Activated naive CD4-positive, alpha-beta T cell treated with anti-CD3 and anti-CD28 coated beads, Interleukin-2, amount 50 U/mL, for 72 hours (primary cell): ENCODE results near the gene IL1B. TPM values are rescaled to one million over a fixed set of nuclear protein-coding genes. Genes with fewer than 3 reads are reported as not detected.

Experiments
- ATAC-seq, 2 donors: fragments of 150-1000 bp; cut with Tn5 transposase; 2 replicates each; pipeline ENCODE4 v1.10.0; 2021; ENCODE audit warnings: mild to moderate bottlenecking in 2 of 2, moderate library complexity in 2 of 2
- DNase-seq, 2 donors: peaks; one replicate each; pipeline ENCODE4 v3.0.0; 2021 to 2022; ENCODE audit warnings: low spot score in 2 of 2
- H3K27ac Mint-ChIP-seq, 2 donors: one replicate each; pipeline ENCODE4 v1.8.0; 2022; ENCODE audit warnings: mild to moderate bottlenecking in 2 of 2, mixed read lengths in 2 of 2
- H3K36me3 Mint-ChIP-seq, 2 donors: one replicate each; pipeline ENCODE4 v1.8.0; 2022; ENCODE audit warnings: mixed read lengths in 2 of 2
- H3K9me3 Mint-ChIP-seq, 2 donors: one replicate each; pipeline ENCODE4 v1.8.0; 2022; ENCODE audit warnings: mixed read lengths in 2 of 2
- total RNA-seq, 2 donors: library from RNA; stranded (reverse); gene quantifications; one replicate each; pipeline ENCODE4 v1.2.3, GENCODE V29; 2022

IL1B gene
- total RNA-seq, 2 donors from 2014 or later: 0.25 TPM; not detected in 1

DNA sequence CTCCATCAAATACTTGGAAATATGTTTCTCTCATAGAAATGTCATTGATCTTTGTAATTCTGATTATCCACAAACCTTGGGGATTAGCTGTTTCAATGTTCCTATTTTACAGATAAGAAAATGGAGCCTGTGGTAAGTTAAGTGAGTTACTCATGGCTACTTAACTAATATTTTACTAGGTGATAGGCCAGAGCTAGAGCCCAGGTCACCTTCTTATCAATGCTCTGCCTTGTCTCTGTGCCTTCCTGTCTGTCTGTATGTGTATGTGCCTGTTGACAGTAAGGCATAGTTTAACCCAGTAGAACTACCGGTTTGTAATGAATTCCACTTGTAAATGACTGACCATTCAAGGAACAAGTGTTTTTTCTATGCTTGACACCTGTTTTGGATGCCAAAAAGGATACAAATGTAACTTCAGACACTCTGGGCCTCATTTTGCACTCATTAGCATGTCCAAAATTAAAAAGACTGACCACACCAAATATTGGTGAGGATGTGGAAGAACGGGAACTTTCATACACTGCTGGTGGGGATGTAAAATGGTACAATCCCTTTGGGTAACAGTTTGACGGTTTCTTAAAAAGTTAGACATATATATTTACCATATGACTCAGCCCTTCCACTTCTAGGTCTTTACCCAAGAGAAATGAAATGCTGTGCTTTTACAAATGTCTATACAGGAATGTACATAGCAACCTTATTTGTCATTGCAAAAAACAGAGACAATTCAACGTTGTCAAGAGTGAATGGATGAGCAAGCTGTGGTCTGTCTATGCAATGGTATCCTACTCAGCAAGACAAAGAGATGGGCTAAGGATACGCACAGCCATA, 32.7 kb downstream of the IL1B start:
- Mint-ChIP-seq H3K9me3 (peaks cover 13 to 18% of the 10 kb centered on the region in 2 donors), H3K36me3 (peaks cover 5 to 7% of the 10 kb centered on the region in 2 donors), H3K27ac (peak overlapping the region; percentile 78 to 89)
- ATAC-seq (peak; percentile 84 to 94), DNase-seq (no peak)

DNA sequence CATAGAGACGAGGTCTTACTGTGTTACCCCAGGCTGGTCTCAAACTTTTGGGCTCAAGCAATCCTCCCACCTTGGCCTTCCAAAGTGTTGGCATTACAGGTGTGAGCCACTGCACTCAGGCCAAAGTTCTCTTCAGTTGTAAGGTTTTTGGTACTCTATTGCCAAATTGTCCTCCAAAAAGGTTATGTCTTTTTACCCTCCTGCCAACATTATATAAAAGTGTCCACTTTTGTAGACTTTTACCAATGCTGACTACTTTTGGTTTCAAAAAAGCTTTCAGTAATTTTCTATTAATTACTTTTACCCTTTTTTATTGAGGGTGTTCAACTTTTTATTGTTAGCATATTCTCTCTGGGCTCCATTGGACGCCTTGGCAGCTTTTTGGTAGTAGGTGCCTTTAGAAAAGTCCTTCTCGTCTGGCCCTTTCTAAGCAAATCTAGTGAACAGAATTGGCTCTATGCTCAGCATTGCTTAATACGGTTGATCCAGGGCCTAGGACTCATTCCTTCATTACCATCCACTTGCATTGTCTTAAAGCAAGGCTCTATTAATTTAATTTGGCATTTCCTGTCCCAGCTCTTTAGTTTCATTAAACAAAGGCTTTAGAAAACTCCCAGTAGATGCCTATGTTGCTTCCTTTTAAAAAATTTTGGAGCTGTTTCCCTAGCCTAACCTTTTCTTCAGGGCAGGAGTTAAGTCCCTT, 35.5 kb downstream of the IL1B start:
- no peaks in the 10 kb centered on the region for H3K9me3 Mint-ChIP-seq
- H3K27ac Mint-ChIP-seq: no peak overlapping the region
- DNase-seq: no peak

DNA sequence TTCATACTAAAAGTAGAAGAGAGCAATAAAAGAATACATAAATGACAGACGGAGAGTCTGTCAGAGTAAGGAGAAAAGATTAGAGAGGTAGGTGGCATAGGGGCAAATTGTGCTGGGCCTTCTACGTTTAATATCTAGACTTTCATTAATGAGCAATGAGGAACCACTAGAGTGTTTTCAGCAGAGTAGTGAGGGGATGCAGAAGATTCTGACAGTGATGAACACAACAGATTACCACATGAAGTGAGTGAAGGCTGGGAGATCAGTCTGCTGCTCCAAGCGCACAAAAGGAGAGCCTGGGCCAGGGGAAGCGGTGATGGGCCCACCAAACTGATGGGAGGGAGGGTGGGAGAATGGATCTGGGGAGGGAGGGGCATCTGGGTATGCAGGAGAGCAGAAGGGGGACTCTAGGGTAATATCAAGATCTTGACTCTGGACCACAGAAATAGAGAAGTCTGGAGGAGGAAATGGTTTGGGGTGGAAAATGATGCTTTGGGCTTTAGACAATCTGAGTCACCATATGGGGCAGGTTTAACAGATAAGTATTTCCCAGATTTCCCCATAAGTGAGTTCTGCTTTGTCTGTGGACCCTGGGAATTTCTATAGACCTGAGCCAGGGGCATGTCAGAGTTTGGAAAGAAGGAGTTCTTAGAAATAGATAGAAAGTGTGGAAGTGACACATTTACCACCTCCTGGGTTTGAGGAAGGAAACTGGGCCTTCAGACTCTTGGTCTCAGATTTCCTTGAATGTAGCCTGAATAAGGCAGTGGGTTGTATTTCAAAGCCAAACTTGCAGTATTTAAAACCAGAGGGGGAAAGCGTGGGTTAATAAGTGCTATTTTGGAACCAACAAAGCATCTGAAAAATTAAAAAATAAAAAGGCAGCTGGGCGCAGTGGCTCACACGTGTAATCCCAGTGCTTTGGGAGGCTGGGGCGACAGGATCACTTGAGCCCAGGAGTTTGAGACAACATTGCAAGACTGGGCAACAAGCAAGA, 37.3 kb downstream of the IL1B start:
- Mint-ChIP-seq H3K9me3 (no peaks in the 10 kb centered on the region), H3K36me3 (no peaks in the 10 kb centered on the region), H3K27ac (peak overlapping the region in 1 of 2 donors; percentile 14)
- ATAC-seq (peak in 1 of 2 donors; percentile 55), DNase-seq (no peak)

More for the DNA sequence above, 35.5 kb downstream of the IL1B start:
- ATAC-seq: no peak
- no peaks in the 10 kb centered on the region for H3K36me3 Mint-ChIP-seq

DNA sequence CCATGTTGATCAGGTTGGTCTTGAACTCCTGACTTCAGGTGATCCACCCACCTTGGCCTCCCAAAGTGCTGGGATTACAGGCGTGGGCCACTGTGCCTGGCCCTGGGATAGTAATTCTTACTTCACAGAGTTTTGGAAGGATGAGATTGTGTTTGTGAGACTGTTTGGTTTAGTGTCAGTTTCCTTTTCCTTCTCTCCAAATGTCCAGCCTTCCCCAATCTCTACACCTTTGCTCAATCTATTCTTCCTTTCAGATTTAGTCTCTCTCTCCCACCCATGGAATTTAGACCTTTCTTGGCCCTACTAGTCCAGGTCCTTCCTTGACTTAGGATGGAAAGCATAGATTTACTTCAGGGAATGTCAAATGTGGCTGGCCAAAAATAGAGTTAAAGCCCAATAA, 40.1 kb downstream of the IL1B start:
- H3K27ac Mint-ChIP-seq: no peak overlapping the region
- ATAC-seq: no peak
- H3K9me3 Mint-ChIP-seq: no peaks in the 10 kb centered on the region
- H3K36me3 Mint-ChIP-seq: no peaks in the 10 kb centered on the region
- DNase-seq: no peak

DNA sequence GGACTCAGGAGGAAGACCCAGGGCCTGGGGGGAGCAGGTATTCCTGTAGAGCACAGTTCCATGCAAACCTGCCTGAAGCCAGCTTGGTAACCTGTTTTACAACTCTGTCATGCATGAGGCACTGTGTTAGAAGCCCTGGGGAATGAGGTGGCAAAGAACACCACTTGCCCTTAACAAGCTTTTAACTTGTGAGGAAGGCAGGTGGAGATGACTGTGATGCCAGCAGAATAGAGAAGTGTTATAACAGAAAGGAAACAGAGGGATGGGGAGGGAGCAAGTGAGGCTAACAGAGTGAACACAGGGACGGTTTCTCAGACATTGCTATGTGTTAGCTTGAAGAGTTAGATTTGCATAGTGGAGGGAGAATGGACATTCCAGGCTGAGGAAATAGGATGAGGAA, 40.8 kb downstream of the IL1B start:
- no peaks in the 10 kb centered on the region for H3K9me3 Mint-ChIP-seq
- no peak overlapping the region for H3K27ac Mint-ChIP-seq
- DNase-seq (no peak), ATAC-seq (no peak)
- H3K36me3 Mint-ChIP-seq: no peaks in the 10 kb centered on the region

DNA sequence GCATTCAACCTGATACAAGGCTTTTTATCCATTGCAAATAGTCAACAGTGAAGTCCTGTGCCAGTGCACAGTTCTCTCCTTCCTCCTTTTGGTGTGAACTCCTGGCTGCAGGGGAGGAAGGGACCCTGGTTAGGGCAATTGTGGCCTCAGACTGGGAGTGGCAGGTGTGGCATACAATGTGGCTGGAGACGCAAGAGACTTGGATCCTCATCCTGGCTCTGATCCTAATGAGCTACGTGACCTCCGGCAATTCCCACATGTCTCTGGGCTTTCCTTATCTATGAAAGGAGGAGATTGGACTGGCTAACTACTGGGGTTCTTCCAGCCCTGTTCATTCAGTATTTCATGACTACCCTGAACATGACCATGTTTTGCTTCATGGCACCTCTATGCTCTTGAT, 41.7 kb downstream of the IL1B start:
- ATAC-seq (no peak), DNase-seq (no peak)
- H3K27ac Mint-ChIP-seq: no peak overlapping the region
- H3K36me3 Mint-ChIP-seq: no peaks in the 10 kb centered on the region
- no peaks in the 10 kb centered on the region for H3K9me3 Mint-ChIP-seq

DNA sequence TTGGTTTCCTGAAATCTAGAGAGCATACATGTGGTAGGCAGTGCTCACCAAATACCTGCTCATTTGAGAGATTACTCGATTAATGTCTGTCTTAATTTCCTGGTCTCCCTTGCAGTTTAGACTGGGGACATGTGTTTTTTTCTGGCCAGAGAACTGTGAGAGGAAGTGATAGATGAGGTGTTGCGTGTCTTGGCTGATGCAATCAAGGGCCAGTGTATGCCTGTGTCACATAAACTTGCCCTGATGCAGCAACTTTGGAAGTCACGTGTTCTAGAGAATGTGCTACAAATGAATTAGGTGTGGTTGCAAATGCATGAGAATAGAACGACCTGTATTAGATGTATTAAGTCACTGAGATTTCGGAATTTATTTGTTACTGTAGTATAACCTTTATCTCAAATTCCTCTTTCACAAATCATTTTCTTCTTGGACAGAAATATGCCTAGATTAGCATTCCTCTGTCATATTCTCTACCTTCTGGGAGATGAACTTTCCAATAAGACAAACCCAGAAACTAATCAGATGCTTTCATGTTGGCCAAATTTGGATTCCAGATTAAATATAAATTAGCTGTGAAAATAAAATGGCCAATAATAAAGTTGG, 42.3 kb downstream of the IL1B start:
- ATAC-seq: peak; percentile 59 to 69
- H3K27ac Mint-ChIP-seq: peak overlapping the region in 1 of 2 donors; percentile 12

DNA sequence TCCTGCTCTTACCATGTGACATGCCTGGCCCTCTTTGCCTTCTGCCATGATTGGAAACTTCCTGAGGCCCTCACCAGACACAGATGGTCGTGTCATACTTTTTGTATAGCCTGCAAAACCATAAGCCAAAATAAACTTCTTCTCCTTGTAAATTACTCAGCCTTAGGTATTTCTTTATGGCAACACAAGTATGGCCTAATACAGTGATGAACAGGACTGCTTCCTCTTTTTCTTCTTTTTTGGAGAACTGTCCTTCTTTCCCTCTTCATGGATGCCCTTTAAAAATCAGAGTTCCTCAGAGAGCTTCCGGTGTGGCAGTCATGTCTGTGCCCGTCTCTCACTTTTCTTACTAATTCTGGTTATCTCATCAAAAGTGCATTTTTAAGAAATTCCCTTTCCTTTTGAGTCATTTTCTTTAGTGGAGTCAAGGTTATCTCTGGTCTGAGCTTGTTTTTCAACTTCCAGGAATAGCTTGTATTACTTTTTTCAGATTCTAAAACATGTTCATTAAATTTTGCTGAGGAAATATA, 43.1 kb downstream of the IL1B start:
- peak overlapping the region in 1 of 2 donors; percentile 12 for H3K27ac Mint-ChIP-seq
- ATAC-seq (peak; percentile 41 to 44), DNase-seq (no peak)
- H3K9me3 Mint-ChIP-seq: no peaks in the 10 kb centered on the region
- no peaks in the 10 kb centered on the region for H3K36me3 Mint-ChIP-seq

More for the DNA sequence above, 42.3 kb downstream of the IL1B start:
- Mint-ChIP-seq H3K36me3 (no peaks in the 10 kb centered on the region), H3K9me3 (no peaks in the 10 kb centered on the region)
- DNase-seq: no peak

DNA sequence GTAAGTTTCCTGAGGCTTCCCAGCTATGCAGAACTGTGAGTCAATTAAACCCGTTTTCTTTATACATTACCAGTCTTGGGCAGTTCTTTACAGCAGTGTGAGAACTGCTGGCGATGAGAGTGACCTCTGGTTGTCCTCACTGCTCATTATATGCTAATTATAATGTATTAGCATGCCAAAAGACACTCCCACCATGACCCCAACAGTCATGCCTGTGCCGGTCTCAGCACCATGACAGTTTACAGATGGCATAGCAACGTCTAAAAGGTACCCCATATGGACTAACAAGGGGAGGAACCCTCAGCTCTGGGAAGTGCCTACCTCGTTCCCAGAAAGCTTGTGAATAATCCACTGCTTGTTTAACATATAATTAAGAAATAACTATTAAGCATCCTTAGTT, 44.2 kb downstream of the IL1B start:
- Mint-ChIP-seq H3K9me3 (no peaks in the 10 kb centered on the region), H3K27ac (peak overlapping the region in 1 of 2 donors; percentile 73), H3K36me3 (no peaks in the 10 kb centered on the region)
- ATAC-seq (no peak), DNase-seq (no peak)

DNA sequence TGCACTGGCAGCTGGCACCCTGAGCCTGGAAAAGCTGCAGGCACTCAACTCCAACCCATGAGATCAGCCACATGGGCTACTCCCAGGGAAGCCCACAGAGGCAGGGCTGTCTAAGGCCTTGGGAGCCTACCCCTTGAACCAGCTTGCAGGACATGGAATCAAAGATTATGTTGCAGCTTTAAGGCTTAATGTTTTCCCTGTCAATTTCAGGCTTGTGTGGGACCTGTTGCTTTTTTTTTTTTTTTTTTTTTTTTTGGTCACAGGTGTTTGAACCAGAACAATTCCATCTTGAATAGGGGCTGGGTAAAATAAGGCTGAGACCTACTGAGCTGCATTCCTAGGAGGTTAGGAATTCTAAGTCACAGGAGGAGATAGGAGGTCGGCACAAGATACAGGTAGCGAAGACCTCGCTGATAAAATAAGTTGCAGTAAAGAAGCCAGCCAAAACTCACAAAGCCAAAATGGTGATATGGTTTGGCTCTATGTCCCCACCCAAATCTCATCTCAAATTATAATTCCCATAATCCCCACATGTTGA, 44.8 kb downstream of the IL1B start:
- Mint-ChIP-seq H3K9me3 (no peaks in the 10 kb centered on the region), H3K27ac (no peak overlapping the region), H3K36me3 (no peaks in the 10 kb centered on the region)
- DNase-seq (no peak), ATAC-seq (no peak)

DNA sequence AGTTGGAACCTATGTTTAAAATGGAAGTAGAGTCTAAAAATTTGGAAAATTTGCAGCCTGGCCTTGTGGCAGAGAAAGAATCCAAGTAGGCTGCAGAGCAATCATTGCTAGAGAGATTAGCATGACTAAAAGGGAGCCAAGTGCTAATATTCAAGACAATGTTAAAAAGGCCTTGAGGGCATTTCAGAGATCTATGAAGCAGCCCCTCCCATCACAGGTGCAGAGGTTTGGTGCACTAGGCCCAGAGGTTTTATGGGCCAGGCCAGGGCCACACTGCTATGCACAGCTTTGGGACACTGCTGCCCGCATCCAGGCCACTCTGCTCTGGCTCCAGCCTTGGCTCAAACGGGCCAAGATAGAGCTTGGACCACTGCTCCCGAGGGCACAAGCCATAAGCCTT, 45.6 kb downstream of the IL1B start:
- DNase-seq (no peak), ATAC-seq (no peak)
- no peaks in the 10 kb centered on the region for H3K9me3 Mint-ChIP-seq
- H3K36me3 Mint-ChIP-seq: no peaks in the 10 kb centered on the region
- no peak overlapping the region for H3K27ac Mint-ChIP-seq

DNA sequence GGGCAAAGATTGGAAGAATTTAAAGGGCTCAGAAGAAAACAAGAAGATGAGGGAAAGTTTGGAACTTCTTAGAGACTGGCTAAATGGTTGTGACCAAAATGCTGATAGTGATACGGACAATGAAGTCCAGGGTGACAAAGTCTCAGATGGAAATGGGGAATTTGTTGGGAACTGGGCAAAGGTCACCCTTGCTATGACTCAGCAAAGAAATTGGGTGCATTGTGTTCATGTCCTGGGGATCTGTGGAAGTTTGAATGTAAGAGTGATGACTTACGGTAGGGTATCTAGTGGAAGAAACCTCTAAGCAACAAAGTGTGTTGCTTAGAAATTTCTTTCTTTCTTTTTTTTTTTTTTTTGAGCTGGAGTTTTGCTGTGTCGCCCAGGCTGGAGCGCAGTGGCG, 46.3 kb downstream of the IL1B start:
- no peak for ATAC-seq
- Mint-ChIP-seq H3K36me3 (no peaks in the 10 kb centered on the region), H3K9me3 (no peaks in the 10 kb centered on the region), H3K27ac (no peak overlapping the region)
- DNase-seq: no peak

DNA sequence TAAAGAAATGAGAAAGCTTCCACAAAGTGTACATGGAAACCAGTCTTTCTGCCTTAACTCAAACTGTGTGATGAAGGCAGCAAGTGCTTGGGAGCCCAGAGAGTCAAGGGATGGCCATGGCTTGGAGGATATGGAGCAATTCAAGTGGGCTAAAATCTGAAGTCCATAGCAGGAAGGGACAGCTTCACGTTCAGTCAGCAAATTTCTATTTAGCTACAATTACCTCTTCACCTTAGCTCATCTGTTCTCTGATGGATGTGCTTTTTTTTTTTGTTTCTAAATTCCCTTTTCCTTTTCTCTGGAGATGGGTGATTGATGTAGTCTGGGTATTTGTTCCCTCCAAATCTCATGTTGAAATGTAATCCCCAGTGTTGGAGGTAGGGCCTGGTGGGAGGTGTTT, 47.4 kb downstream of the IL1B start:
- DNase-seq (no peak), ATAC-seq (no peak)
- no peaks in the 10 kb centered on the region for H3K9me3 Mint-ChIP-seq
- no peak overlapping the region for H3K27ac Mint-ChIP-seq
- no peaks in the 10 kb centered on the region for H3K36me3 Mint-ChIP-seq

DNA sequence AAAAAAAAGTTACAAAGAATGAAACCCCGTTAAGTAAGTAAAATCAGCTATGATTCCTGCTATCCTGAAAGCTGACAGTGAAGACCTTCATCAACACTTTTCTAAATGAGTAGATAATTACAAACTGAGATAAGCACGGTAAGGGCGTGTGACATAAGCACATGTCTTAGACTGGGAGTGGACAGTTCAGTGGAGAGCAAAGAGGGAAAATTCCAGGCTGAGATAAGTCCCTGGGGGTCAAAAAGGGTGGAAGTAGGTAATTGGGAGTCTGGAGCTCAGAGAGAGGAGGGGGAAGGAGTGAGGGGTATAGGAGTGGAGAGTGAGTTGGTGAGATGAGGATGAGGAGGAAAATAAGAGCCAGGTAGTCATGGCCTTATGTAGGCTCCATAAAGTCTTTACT, 47.9 kb downstream of the IL1B start:
- ATAC-seq: no peak
- no peaks in the 10 kb centered on the region for H3K9me3 Mint-ChIP-seq
- DNase-seq: no peak
- no peak overlapping the region for H3K27ac Mint-ChIP-seq
- no peaks in the 10 kb centered on the region for H3K36me3 Mint-ChIP-seq

DNA sequence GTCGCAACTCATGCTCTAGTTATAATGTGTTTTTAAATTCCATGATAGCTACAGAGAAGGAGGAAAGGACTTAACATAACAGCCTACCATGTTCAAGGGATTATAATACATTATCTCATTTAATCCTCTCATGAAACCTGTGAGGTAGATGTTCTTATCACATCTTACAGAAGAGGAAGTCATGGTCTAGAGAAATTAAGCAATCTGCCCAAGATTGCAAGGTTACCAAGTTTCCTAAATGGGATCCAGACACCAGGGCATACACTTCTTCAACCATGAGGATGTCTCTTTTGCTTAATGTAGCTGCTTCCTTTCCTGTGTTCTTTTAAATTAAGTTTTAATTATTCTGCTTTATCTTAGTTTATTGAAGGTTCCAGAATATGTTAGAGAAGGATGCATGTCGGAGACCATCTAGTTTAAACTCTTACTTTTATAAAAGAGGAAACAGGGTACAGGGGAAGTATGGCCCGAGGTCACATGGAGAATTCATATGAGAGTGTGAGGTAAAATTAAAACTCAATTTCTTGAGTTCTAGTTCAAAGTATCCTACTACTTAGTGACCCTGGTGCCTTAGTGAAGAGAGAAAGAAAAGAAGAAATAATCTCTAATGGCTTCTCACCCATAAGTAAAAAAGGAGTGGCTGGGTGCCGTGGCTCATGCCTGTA, 48.7 kb downstream of the IL1B start:
- ATAC-seq (no peak), DNase-seq (no peak)
- no peaks in the 10 kb centered on the region for H3K9me3 Mint-ChIP-seq
- peak overlapping the region in 1 of 2 donors; percentile 37 for H3K27ac Mint-ChIP-seq
- no peaks in the 10 kb centered on the region for H3K36me3 Mint-ChIP-seq
